Activated gamma-delta T cell treated with Interleukin-2 at 50 U/mL for 16 hours (primary cell): ENCODE measurements around the gene KNL1.
"Not testable (repeated sequence)": the region's sequence is repeated elsewhere in the genome, so short reads cannot be mapped to it uniquely, and the experiment has no call there.

Experiments
- DNase-seq: peaks from one replicate; pipeline ENCODE4 v3.0.0-alpha.2; 2020

The KNL1 gene

DNA sequence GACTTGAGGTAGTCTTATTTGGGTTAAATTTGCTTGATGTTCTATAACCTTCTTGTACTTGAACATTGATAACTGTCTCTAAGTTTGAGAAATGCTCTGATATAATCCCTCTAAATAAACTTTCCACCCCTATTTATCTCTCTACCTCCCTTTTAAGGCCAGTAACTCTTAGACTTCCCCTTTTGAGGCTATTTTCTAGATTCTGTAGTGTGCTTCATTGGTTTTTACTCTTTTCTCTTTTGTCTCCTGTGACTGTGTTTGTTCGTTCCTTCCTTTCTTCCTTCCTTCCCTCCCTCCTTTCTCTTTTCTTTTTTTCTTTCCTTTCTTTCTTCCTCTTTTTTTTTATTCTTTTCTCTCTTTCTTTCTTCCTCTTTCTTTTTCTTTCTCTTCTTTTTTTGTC, 86.9 kb downstream of the KNL1 start:
- not testable (repeated sequence) for DNase-seq

DNA sequence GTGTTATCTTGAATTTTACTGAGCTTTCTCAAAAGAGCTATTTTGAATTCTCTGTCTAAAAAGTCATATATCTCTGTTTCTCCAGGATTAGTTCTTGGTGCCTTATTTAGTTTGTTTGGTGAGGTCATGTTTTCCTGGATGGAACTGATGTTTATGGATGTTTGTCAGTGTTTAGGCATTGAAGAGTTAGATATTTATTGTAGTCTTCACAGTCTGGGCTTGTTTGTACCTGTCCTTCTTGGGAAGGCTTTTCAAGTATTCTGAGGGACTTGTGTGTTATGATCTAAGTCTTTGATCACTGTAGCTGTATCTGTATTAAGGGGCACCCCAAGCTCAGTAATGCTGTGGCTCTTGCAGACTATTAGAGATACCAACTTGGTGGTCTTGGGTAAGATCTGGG, 90.3 kb downstream of the KNL1 start:
- DNase-seq, result no peak

GRCh38 chr15:40685376-40685775, 91.3 kb downstream of the KNL1 start:
- no peak for DNase-seq

- DNase-seq, result no peak
Measured at GRCh38 chr15:40688932-40689799, 95.1 kb downstream of the KNL1 start.

- DNase-seq, result no peak
Measured at GRCh38 chr15:40691737-40692136, 97.7 kb downstream of the KNL1 start.

- DNase-seq, result no peak
Measured at GRCh38 chr15:40693904-40694687, 100.0 kb downstream of the KNL1 start.

DNA sequence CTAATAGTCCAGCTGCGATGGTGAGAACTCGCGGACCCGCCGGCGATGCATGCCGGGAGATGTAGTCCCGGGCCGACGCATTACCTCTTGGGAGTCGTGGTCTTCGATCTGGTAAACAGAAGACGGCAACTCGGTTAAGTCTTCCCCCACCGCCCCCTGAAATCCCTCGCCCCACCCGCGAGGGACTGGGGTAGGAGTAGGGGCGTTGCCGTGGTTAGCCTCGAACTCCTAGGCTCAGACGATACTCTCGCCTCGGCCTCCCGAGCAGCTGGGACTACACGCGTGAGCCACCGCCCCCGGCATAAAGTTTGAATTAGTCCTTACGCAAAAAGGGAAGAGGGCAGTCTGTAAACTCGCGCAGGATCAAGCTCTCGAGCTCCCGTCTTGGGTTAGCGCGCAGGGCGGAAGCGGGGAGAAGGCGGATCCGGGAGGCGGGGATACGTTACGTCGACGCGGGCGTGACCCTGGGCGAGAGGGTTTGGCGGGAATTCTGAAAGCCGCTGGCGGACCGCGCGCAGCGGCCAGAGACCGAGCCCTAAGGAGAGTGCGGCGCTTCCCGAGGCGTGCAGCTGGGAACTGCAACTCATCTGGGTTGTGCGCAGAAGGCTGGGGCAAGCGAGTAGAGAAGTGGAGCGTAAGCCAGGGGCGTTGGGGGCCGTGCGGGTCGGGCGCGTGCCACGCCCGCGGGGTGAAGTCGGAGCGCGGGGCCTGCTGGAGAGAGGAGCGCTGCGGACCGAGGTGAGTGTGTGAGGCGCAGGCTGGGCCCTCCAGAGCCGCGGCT, 100.8 kb downstream of the KNL1 start, which contains the start of gene RAD51:
Gene RAD51, plus strand, starts transcription at position 487 of the 781 bp plus-strand sequence. CDS start 3,585 bp downstream, outside the sequence.
- DNase-seq, result peak; percentile 91

DNA sequence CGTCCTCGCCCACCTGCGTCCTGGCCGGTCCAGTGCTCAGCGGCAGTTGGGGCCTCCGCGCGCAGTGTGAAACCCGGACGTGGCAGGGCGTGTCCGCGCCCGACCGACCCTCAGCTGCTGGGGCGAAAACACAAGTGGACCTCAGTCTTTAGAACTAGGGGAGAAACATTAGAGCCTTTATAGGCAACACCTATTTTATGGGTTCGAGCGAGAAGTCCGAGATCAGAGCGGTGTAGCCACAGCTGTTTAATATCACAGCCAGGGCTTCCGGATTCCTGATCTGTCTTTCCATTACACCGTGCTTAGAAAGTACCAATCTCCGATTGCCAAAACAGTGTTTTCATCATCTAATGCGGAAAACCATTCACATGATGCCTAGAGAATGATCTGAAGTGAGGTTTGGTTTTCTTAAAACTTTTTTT, 101.4 kb downstream of the KNL1 start:
- DNase-seq, result no peak

- no peak for DNase-seq
Measured at GRCh38 chr15:40696228-40696627, 102.2 kb downstream of the KNL1 start.

DNA sequence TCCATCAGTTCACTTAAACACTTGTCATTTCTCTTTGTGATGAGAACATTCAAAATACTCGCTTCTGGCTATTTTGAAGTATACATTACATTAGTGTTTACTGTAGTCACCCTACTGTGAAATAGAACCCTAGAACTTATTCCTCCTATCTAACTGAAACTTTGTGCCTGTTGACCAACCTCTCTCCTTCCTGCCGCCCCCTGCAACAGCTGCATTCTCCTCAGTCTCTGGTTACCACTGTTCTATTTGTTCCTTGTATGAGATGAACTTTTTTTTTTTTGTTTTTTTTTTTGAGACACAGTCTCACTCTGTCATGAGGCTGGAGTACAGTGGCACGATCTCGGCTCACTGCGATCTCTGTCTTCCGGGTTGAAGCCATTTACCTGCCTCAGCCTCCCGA, 103.9 kb downstream of the KNL1 start:
- DNase-seq, result no peak

DNA sequence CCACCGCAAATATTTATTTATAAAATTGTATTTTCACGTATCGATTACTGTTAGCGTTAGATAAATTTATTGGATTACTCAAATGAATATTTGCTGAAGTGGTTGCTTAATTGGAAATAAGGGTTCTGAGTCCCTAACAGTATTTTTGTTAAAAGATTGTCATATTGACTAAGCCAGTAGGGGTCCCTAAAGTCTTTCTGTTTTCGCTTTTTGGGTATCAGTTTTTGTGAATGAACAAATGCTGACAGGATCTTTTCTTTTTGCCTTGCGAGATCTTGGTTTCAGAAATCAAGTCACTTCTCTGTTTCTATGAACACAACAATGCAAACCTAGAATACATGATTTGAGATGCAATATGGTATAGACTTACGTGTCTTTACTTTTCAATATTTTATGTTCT, 108.0 kb downstream of the KNL1 start:
- no peak for DNase-seq

DNA sequence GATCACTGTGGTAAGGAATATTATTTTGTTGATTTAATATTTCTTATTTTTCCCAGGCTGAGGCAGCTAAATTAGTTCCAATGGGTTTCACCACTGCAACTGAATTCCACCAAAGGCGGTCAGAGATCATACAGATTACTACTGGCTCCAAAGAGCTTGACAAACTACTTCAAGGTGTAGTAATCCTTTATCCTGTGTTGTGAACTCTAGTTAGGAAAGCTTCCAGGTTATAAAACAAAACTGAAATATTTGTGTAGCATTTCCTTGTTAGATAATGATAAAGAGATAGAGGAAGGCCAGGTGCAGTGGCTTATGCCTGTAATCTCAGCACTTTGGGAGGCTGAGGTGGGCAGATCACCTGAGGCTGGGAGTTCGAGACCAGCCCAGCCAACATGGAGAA, 112.1 kb downstream of the KNL1 start:
- DNase-seq, result no peak
